LoVo (cell line): ENCODE results near the gene TMEM14A.

Experiments used
- DNase-seq: peaks from one replicate; pipeline ENCODE4 v3.0.0-alpha.2; 2016; ENCODE audit warnings: low spot score

Gene TMEM14A

DNA sequence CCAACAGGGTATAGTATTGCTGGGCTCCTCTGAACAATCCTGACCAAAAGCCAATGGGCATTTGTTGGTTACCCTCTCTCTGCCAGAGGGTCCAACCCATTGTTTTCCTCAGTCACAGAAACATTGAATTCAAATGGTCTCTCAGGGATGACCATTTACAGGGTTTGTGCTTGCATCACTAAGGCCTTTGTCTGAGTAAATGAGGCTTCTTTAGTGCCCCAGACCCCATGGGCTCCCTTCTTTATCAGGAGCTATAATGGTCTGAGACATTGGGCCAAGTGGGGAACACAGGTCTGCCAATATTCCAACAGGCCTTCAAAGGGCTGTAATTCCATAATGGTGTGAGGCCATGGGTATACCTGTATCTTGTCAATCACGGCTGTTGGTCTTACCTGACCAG, 65.2 kb downstream of the TMEM14A start:
- DNase-seq = no peak
